ENCODE measurements around the gene RPRD2. TPM values are rescaled to one million over a fixed set of nuclear protein-coding genes. Genes with fewer than 3 reads are reported as not detected.
"Not testable (repeated sequence)": the region's sequence is repeated elsewhere in the genome, so short reads cannot be mapped to it uniquely, and the experiment has no call there.

The RPRD2 gene
- total RNA-seq (2022) (36.6 and 37.8 TPM in 2 replicates), Bru-seq, nascent RNA (percentile 85 among the genes with signal in this experiment), BruChase-seq, experiment 1, labeled RNA remaining after a 6-hour chase (percentile 80 among the genes with signal in this experiment), BruChase-seq, experiment 2, labeled RNA remaining after a 2-hour chase (percentile 81 among the genes with signal in this experiment)
- long read RNA-seq, full-length matches to known transcripts: 2 of 17 reads
- long read RNA-seq, partial matches to known transcripts: 0 of 17 reads
- long read RNA-seq, other reads (novel, unspliced or antisense): 15 of 17 reads

DNA sequence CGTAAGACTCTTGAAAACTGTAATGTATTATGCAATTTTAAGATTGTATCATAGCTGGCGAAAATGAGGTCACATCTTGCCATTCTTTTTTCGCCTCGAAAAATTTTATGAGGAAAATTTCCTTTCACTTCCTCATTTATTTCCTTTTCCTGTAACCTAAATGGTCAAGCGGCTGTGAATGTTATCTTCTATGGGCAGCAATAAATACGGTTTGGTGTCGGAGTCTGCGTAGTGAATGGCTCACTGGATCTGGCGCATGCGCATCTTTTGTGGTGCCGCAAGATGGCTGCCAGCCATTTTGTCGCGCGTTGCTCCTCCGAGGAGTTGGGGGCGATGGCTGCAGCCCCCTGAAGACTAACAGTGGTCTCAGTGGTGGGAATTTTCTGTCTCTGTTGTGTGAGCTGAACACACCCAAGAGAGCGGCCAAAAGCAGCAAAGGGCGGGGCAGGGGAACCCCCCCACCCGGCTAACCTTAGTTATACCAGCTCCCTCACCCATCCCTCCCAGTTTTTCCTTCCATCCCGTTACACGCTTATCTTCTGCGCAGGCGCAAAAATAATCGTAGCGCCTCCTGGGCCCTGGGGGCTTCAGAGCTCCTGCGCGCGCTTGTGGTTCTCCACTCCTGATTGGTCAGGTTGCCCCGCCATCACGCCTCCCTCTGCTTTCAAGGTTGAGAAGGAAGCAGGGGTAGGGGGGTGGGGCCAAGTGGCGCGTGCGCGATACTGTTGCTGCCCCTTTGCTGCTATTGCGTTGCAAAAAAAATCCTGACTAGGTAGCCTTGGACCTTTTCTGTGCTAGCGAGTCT lies at the start of gene RPRD2:
RPRD2 (plus strand) TSS at position 722 of the 805 bp plus-strand sequence. CDS start 568 bp downstream, outside the sequence.
- TF ChIP-seq CTCF (IDR thresholded peaks at IDR 0.05; ENCODE audit: unreplicated experiment): no peak
- Mint-ChIP-seq H3K4me3 (ENCODE audit: low read depth, unreplicated experiment) (peak within 1 kb of the TSS; percentile 94), H3K36me3 (ENCODE audit: insufficient read depth, unreplicated experiment) (peaks cover 75% of the 10 kb centered on the region), H3K27me3 (ENCODE audit: unreplicated experiment) (no peaks in the 10 kb centered on the region), H3K4me1 (ENCODE audit: low read depth, unreplicated experiment) (peaks cover 18% of the 10 kb centered on the region), H3K9me3 (ENCODE audit: low read depth, unreplicated experiment) (no peaks in the 10 kb centered on the region), H3K27ac (ENCODE audit: unreplicated experiment) (peak within 1 kb of the TSS; percentile 99)
- CTCF ChIA-PET: interaction anchor here (0.6 to 1.2 kb wide), 8 partner anchors 17 to 241 kb away, joined by 3 to 4 read pairs (median 3); partner anchors contain the start of genes FALEC and TARS2
- BruUV-seq (replicated peaks): no TSS peak
- intact Hi-C loops (cut with micrococcal nuclease; ENCODE audit: unreplicated experiment): loop anchor here (2.0 kb wide), 2 partner anchors 47 to 67 kb away; no protein-coding TSS in a partner anchor
- peak; percentile 99 for DNase-seq

GRCh38 chr1:150314691-150315090 lies 49.3 kb upstream of the RPRD2 start:
- H3K4me1 Mint-ChIP-seq (ENCODE audit: low read depth, unreplicated experiment); intact Hi-C loops (cut with micrococcal nuclease; ENCODE audit: unreplicated experiment); H3K4me3 Mint-ChIP-seq (ENCODE audit: low read depth, unreplicated experiment); H3K36me3 Mint-ChIP-seq (ENCODE audit: insufficient read depth, unreplicated experiment); DNase-seq; H3K9me3 Mint-ChIP-seq (ENCODE audit: low read depth, unreplicated experiment); H3K27me3 Mint-ChIP-seq (ENCODE audit: unreplicated experiment); H3K27ac Mint-ChIP-seq (ENCODE audit: unreplicated experiment); BruUV-seq (replicated peaks): not testable (repeated sequence)
- CTCF ChIA-PET: interaction anchor here (0.7 kb wide), 1 partner anchor 659 kb away, joined by 3 read pairs; no protein-coding TSS in a partner anchor

- H3K36me3 Mint-ChIP-seq (ENCODE audit: insufficient read depth, unreplicated experiment): peaks cover 47% of the 10 kb centered on the region
- no peak for TF ChIP-seq CTCF (IDR thresholded peaks at IDR 0.05; ENCODE audit: unreplicated experiment)
- H3K4me1 Mint-ChIP-seq (ENCODE audit: low read depth, unreplicated experiment): no peaks in the 10 kb centered on the region
- peak overlapping the region; percentile 91 for H3K27ac Mint-ChIP-seq (ENCODE audit: unreplicated experiment)
- no peaks in the 10 kb centered on the region for H3K9me3 Mint-ChIP-seq (ENCODE audit: low read depth, unreplicated experiment)
- CTCF ChIA-PET: interaction anchor here (0.6 to 1.1 kb wide), 3 partner anchors 40 to 157 kb away, joined by 3 to 4 read pairs (median 3); no protein-coding TSS in a partner anchor
- peak overlapping the region; percentile 90 for H3K4me3 Mint-ChIP-seq (ENCODE audit: low read depth, unreplicated experiment)
- DNase-seq: no peak
- intact Hi-C loops (cut with micrococcal nuclease; ENCODE audit: unreplicated experiment): loop anchor here (5.0 kb wide), 1 partner anchor 63 kb away; the partner anchor contains the start of gene CA14
- BruUV-seq (replicated peaks): no TSS peak
- H3K27me3 Mint-ChIP-seq (ENCODE audit: unreplicated experiment): no peaks in the 10 kb centered on the region
Measured at GRCh38 chr1:150320667-150320978, 43.3 kb upstream of the RPRD2 start.

DNA sequence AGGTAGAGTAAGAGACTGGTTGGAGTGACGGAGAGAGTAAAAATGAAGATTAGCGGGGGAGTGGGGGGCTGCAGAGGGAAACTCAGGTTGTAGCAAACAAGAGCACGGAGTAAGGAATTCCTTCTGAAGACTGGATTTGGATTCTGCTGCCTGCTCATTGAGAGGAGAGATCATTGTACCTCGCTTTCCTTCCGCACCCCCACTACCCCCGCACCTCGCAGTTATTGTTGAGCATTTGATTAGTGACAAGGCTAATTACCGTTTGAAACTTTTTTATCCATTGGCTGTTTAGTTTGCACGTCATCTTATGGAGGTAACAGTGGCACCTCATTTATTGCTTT lies 42.2 kb upstream of the RPRD2 start:
- peak overlapping the region; percentile 90 for H3K4me3 Mint-ChIP-seq (ENCODE audit: low read depth, unreplicated experiment)
- CTCF ChIA-PET: interaction anchor here (1.1 kb wide), 1 partner anchor 66 kb away, joined by 3 read pairs; no protein-coding TSS in a partner anchor
- H3K9me3 Mint-ChIP-seq (ENCODE audit: low read depth, unreplicated experiment): no peaks in the 10 kb centered on the region
- BruUV-seq (replicated peaks): TSS peak; percentile 76
- H3K4me1 Mint-ChIP-seq (ENCODE audit: low read depth, unreplicated experiment): no peaks in the 10 kb centered on the region
- intact Hi-C loops (cut with micrococcal nuclease; ENCODE audit: unreplicated experiment): loop anchor here (5.0 kb wide), 1 partner anchor 64 kb away; the partner anchor contains the start of gene CA14
- TF ChIP-seq CTCF (IDR thresholded peaks at IDR 0.05; ENCODE audit: unreplicated experiment): no peak
- H3K27ac Mint-ChIP-seq (ENCODE audit: unreplicated experiment): peak overlapping the region; percentile 91
- DNase-seq: no peak
- no peaks in the 10 kb centered on the region for H3K27me3 Mint-ChIP-seq (ENCODE audit: unreplicated experiment)
- peaks cover 57% of the 10 kb centered on the region for H3K36me3 Mint-ChIP-seq (ENCODE audit: insufficient read depth, unreplicated experiment)
